Measurements from ENCODE around the gene SNCA.

The SNCA gene

GRCh38 chr4:89754531-89754930 is 82.4 kb downstream of the SNCA start:
- no peak for DNase-seq (ENCODE audit: low read depth in 2 of 2)

- no peak for DNase-seq (ENCODE audit: low read depth in 2 of 2)
These were observed 83.3 kb downstream of the SNCA start for GRCh38 chr4:89753601-89754066.

DNA sequence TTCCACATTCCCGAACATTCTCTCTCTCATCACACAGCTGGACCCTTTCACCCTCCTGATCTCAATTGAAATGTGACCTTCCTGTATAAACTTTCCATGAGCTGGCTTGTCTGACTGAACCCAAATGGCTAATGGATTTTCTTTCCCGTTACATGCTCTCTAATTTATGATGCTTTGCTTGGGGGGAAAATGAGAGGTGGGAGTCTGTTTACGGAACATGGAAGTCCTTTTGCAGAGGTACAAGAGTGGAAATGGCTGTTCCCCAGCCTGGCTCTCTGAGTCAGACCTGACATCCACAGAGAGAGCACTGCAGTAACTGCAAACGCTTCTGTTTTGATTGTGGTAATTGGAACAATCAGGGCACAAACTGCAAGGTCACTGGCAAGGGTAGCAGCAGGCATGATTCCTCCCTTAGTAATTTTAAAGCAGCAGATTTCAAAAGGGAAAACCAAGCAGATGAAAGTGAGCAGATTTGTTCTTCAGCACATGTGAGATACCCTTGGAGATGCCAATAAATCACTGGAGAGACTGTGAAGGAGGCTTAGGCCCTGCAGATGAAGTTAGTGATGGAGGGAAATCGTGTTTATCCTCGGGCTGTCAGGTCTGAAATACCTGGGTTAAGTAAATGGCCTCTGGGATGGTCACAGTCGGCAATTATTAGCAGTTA is 83.9 kb downstream of the SNCA start:
- DNase-seq (ENCODE audit: low read depth in 2 of 2) = no peak

DNA sequence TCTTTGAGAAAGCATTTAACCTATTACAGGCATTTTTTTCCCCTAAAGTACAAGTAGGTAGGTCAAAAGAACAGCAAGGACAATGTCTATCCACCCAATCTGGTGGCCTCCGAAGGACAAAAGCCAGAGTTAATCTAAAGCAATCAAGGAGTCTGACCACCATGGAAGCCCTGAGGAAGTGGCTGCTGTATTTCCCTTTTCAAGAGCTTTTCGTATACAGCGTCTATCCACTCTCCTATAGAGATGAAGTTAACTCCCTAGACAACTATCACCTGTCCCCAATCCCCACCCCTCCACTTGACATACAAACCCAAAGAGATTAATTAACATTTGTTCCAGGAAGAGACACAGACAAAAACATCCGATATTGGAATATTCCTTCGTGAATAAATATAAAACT is 85.5 kb downstream of the SNCA start:
- no peak for DNase-seq (ENCODE audit: low read depth in 2 of 2)

- no peak for DNase-seq (ENCODE audit: low read depth in 2 of 2)
These were observed 90.6 kb downstream of the SNCA start for GRCh38 chr4:89746377-89746776.

DNA sequence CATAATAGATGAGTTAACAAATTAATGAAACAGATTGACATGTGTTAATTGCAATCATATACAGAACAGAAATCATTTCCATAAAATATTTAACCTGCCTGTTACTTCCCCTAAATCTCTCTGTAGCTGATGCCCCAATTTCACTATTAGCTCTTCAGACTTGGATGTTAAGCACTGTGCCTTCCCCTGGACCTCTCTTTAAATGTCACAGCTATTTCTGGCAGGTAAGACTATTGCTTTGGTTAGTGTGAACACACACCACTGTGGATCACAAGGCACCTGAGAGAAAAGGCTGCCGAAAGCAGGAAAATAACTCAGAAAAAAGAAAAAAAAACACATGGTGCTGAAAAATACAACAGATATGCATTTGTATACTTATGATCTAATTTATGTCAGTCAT is 91.3 kb downstream of the SNCA start:
- no peak for DNase-seq (ENCODE audit: low read depth in 2 of 2)

DNA sequence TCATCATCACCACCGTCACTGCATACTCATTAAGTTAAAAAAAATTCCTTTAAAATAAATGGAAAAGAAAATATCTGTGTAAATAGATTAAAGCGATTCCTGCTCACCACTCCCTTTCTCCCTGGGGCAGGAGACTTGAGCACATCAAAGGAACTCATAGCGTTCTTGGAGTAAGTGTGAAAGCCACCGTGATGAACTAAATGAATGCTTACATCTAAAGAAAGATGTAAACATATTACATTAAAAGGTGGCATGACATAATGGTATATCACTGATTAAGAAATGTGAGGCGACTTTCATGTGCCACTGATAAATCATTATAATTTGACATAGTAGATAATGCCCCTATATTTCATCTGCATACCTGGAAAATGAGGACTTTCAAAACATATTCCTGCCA is 92.0 kb downstream of the SNCA start:
- no peak for DNase-seq (ENCODE audit: low read depth in 2 of 2)

- no peak for DNase-seq (ENCODE audit: low read depth in 2 of 2)
These were observed 95.2 kb downstream of the SNCA start for GRCh38 chr4:89741768-89742167.

DNA sequence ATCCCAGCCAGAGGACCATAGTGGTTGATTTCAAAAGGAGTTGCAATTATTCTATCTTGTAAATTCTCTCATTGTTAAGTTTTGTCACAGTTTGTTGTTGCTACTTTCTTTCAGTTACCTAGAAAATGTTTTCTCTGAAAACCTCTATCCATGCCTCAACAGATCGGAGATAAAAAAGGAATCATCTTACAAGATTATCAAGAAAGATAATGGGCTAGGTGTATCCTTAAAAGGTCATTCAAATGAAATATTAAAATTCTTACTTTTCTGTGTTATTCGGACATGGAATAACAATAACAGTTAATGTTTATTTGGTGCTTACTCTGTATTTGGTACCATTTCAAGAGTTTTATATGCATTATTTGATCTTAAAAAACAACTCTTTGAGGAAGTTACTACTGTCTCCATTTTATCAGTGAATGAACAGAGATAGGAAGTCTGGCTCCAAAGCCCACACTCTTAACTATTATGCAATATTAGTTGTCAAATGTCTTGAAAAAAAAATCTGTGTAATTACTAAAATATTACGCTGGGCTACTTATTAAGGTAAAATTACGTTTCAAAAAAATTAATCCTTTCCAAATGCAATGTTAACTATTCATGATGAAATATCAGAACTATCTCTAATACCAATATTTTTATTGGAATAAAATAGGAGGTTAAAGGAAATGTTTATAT is 97.5 kb downstream of the SNCA start:
- DNase-seq (ENCODE audit: low read depth in 2 of 2) = no peak

DNA sequence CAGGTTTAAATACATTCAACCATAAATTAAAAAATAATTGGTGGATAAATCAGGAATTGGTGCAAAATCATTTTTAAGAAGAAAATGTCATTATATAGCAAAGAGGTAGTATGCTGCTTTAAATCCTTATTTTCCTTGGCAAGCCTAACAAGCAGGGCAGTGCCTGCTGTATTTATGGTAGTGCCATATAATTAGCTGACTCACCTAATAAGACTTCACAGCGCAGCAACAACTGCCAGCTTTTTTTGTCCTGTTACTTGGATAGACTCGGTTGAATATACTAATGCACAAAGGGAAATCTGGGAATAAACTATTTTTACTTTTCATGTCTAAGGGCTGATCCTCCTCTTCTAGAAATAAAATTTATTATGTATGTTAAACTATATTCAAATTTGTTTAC is 99.1 kb downstream of the SNCA start:
- no peak for DNase-seq (ENCODE audit: low read depth in 2 of 2)

GRCh38 chr4:89733946-89734345 is 103.0 kb downstream of the SNCA start:
- no peak for DNase-seq (ENCODE audit: low read depth in 2 of 2)

GRCh38 chr4:89727238-89727637 is 109.7 kb downstream of the SNCA start:
- DNase-seq (ENCODE audit: low read depth in 2 of 2) = no peak

DNA sequence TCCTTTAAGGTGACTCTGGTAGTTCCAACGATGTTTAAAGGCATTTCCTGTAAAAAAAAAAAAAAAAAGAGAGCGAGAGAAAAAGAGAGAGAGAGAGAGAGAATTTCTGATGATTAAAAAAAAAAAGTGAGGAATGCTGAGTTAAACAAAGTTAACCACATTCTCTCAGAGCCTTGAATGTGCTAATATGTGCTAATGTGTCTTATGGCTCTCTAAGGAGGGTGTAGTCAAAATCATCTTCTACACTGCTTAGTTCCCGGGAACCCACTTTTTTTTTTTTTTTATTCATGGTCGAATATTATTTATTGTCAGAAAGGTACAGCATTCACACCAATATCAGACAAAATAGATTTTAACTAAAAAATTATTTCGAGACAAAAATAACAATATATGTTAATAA is 111.7 kb downstream of the SNCA start:
- DNase-seq (ENCODE audit: low read depth in 2 of 2) = no peak

- no peak for DNase-seq (ENCODE audit: low read depth in 2 of 2)
These were observed 112.2 kb downstream of the SNCA start for GRCh38 chr4:89724716-89725115.

GRCh38 chr4:89723096-89723495 is 113.9 kb downstream of the SNCA start:
- DNase-seq (ENCODE audit: low read depth in 2 of 2) = no peak

DNA sequence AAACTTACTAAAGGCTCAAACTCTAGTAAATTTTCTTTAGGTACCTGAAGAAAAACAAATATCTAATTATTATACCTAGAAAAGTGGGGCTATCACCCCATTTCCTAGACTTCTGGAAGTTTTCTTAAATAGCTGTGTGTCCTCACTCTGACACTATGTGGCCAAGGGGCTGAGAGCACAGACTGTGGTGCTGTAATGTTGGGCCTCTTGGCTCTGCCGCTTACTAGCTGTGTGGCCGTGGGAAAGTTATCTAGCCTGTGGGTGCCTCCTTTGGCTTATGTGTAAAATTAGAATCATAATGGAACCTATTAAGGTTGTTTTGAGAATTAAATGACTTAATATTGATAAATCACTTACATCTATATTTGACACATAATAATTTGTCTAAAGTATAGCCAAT is 114.4 kb downstream of the SNCA start:
- no peak for DNase-seq (ENCODE audit: low read depth in 2 of 2)

- no peak for DNase-seq (ENCODE audit: low read depth in 2 of 2)
These were observed 116.0 kb downstream of the SNCA start for GRCh38 chr4:89720981-89721380.

DNA sequence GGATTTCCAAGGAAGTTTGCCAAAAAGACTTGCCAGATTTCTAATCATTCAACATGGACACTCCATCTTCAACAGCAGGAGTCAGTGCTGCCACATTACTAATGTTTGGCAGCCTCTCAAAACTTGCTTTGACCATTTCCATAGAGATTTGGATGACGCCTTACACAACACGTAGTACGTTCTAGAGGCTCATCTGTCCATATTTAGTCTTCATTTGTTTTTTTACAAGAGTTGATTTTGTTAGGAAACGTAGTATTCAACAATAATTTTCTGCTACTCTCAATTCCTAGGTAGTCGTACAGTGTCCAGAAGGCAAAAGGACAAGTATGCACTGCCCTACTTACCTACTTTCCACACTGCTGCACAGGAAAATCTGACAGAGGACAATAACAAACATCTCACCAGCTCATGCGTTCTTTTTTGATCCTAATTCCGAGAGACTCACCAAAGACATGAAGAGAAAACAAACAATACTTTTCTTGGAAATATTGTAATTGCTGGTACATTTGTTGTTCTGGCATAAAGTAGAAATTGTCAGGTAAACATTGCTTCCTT is 117.3 kb downstream of the SNCA start:
- no peak for DNase-seq (ENCODE audit: low read depth in 2 of 2)

DNA sequence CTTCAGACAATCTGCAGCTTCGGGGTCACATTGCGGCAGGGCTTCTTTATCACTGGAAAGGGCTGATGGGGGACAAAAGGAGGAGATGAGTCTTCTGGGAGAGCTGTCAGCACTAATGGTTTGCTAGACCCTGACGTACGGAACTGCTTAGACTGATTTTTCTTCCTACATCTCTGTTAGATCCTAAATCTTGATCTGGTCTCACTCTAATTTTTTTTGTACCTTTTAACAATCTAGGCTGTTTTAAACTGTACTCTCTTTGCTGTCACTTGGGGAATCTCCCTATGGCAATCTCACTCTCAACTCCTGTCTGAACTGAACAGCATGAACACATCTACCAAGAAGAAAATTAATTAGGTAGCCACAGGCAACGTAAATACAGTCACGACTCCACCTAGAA is 120.1 kb downstream of the SNCA start:
- DNase-seq (ENCODE audit: low read depth in 2 of 2) = no peak

GRCh38 chr4:89715631-89716030 is 121.3 kb downstream of the SNCA start:
- no peak for DNase-seq (ENCODE audit: low read depth in 2 of 2)

DNA sequence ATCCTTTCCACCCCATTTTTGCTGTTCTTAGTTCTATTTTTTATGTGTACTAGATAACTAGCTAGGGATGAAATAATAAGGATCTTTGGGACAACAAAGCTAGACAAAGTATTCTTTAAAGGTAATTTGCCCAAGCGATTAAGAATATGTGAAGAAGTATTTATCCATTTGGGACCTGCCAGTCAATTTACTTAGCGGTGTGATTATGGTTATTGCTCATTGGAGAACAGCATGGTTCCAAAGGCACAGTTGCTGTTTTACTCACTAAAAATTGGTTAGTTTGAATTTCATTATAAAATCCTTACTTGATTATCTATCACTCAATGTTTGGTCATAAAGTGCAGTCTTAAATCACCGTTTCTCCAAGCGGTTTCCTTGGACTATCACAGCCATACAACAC is 124.1 kb downstream of the SNCA start:
- no peak for DNase-seq (ENCODE audit: low read depth in 2 of 2)

DNA sequence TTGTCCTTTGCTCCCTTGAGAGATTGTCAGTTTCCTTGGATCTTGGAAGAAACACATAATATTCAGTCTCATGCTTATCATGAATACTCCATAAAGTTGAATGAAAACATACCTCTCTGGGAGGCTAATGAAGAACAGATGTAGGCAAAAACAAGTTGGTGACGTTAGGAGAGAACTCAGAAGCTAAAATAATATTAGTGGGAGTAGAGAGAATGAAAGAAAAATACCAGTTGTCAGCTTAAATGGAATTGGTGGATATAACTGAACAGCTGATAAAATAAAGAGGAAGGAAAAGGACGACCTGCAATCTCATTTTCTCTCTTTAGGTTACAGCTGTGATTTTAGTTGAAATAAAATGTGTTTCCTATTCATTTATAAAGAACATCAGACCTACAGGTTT is 124.8 kb downstream of the SNCA start:
- DNase-seq (ENCODE audit: low read depth in 2 of 2) = no peak

DNA sequence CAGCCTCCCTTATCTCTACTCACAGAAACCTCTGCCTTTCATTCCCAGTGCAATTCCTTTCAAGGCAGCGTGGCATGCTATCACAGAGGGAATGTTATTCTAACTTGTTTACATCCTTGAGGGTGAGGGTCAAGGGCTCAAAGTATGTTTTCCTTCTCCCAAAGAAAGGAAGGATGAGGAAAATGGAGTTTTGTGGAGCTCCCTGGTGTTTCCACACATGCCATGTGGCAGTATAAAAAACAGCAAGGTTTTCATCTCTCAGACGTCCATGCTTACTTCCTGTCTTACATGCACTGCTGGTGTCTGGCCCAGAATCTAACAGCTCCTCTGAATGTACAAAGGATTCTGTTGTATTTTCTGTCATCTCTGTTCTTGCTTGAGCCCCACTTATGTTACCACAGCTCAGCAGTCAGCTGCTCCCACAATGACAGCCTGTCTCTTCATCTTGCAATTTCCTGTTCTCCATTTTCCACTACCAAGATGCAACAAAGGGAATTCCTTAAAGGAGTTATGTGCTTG is 128.0 kb downstream of the SNCA start:
- DNase-seq (ENCODE audit: low read depth in 2 of 2) = no peak

All from stimulated activated CD8-positive, alpha-beta memory T cell treated with anti-CD3 and anti-CD28 coated beads, Interleukin-15, amount 100 ng/mL, for 4 hours (primary cell).